Ascending aorta (tissue), 2 donors: ENCODE measurements around the gene MGAT5B. TPM values are rescaled to one million over a fixed set of nuclear protein-coding genes. Genes with fewer than 3 reads are reported as not detected.

Experiments
- DNase-seq, 2 donors: peaks; one replicate each; pipeline ENCODE4 v3.0.0-alpha.2; 2019; ENCODE audit warnings: low spot score in 2 of 2
- H3K27ac ChIP-seq, 2 donors: fragments of 200-600 bp; sonication (generic); one replicate each; pipeline ENCODE4 v1.5.1; 2016 to 2017; ENCODE audit warnings: mild to moderate bottlenecking in 1 of 2
- H3K27me3 ChIP-seq: fragments of 200-600 bp; sonication (generic); one replicate; pipeline ENCODE4 v1.5.1; 2017
- H3K36me3 ChIP-seq, 2 donors: fragments of 200-600 bp; sonication (generic); one replicate each; pipeline ENCODE4 v1.5.1; 2016
- H3K4me1 ChIP-seq, 2 donors: fragments of 200-600 bp; sonication (generic); one replicate each; pipeline ENCODE4 v1.5.1; 2016 to 2017; ENCODE audit warnings: mild to moderate bottlenecking in 1 of 2
- H3K4me3 ChIP-seq, 2 donors: fragments of 200-600 bp; sonication (generic); one replicate each; pipeline ENCODE4 v1.5.1; 2016 to 2017; ENCODE audit warnings: mild to moderate bottlenecking in 1 of 2
- H3K9me3 ChIP-seq, 2 donors: fragments of 200-600 bp; sonication (generic); one replicate each; pipeline ENCODE4 v1.5.1; 2016
- intact Hi-C: fragments of 100-400 bp; cut with DNase I; formaldehyde crosslinking; loops from one replicate; pipeline ENCODE4 v1.15.1; 2023
- total RNA-seq: library from RNA; depleted of rRNA; stranded (reverse); fragments of >200 nt; gene quantifications from one replicate; pipeline ENCODE4 v1.1.0, GENCODE V29; 2016
- TF ChIP-seq, protein P1 (sequence below), 3 experiments: fragments of 200-600 bp in 2 of 3; fragments of 450-650 bp in 1 of 3; sonication (generic) in 2 of 3; IDR thresholded peaks; one replicate each; pipeline ENCODE4 v1.5.1; 2016 to 2019; ENCODE audit warnings: antibody characterized with exemption in 3 of 3, mild to moderate bottlenecking in 1 of 3, moderate library complexity in 1 of 3

The MGAT5B gene
- total RNA-seq, 1 donor from 2014 or later = not detected

DNA sequence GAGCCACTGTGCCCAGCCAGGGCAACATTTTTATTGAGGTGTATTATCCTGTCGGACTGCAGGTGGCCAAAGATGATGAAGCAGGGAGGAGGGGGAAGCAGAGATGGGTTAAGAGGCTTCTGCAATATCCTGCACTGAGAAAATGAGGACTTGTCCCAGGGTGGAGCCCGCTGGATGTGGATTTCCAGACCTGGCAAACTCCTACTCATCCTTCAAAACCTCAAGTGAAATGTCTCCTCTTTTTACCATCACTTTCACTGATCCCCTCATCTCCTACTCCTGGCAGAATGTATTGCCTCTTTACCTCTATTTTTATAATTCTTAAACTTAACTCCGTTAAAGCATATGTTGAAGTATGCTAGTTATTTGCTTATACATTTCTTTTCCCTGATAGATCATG is 60.9 kb downstream of the MGAT5B start:
- Histone ChIP-seq H3K27me3 (no peaks in the 10 kb centered on the region), H3K4me3 (no peak overlapping the region), H3K4me1 (peaks cover 0 to 2% of the 10 kb centered on the region in 2 donors), H3K36me3 (no peaks in the 10 kb centered on the region), H3K9me3 (no peaks in the 10 kb centered on the region), H3K27ac (no peak overlapping the region)
- no peak for DNase-seq
- intact Hi-C loops = no loop called here
- TF ChIP-seq, protein P1, sequence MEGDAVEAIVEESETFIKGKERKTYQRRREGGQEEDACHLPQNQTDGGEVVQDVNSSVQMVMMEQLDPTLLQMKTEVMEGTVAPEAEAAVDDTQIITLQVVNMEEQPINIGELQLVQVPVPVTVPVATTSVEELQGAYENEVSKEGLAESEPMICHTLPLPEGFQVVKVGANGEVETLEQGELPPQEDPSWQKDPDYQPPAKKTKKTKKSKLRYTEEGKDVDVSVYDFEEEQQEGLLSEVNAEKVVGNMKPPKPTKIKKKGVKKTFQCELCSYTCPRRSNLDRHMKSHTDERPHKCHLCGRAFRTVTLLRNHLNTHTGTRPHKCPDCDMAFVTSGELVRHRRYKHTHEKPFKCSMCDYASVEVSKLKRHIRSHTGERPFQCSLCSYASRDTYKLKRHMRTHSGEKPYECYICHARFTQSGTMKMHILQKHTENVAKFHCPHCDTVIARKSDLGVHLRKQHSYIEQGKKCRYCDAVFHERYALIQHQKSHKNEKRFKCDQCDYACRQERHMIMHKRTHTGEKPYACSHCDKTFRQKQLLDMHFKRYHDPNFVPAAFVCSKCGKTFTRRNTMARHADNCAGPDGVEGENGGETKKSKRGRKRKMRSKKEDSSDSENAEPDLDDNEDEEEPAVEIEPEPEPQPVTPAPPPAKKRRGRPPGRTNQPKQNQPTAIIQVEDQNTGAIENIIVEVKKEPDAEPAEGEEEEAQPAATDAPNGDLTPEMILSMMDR (IDR thresholded peaks at IDR 0.05) = no peak

DNA sequence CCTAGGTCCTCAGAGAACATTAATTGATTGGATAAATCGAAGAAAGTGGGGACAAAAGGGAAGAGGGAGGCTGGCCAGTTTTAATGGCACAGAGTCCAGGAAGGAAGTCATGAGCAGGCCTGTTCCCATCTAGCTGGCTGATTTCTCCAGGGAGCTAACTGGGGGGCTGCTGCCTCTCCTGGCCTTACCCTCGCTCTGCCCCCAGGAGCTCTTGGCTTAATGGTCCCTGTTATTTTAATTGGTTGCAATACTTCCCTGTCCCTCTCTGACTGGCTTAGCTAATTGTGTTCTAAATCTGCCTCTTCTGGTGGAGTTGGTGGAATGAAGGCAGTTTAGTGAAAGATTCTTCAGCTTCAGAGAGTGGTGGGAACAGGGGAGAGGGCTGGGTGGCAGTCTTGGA is 61.4 kb downstream of the MGAT5B start:
- TF ChIP-seq, protein P1 (IDR thresholded peaks at IDR 0.05) = no peak
- Histone ChIP-seq H3K36me3 (no peaks in the 10 kb centered on the region), H3K27me3 (no peaks in the 10 kb centered on the region), H3K4me3 (no peak overlapping the region), H3K4me1 (peaks cover 0 to 2% of the 10 kb centered on the region in 2 donors), H3K27ac (no peak overlapping the region), H3K9me3 (no peaks in the 10 kb centered on the region)
- intact Hi-C loops = no loop called here
- no peak for DNase-seq

DNA sequence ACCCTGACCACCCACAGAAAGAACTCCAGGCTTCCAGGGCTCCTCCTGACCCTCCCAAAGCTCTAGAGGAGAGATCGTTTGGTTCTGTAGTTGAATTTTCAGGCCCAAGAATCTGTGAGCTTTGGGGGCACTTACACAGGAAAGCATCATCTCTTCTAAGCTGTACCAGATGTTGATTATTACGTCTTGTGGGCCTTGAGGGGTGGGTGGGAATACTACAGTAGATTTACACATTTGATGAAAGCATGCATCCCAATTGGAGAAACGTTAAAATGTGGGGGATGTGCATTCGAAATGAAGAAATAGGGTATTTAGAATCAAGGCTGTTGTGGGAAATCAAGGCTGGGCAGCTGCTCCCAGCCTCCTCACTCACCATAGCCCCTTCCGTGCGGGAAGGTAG is 61.9 kb downstream of the MGAT5B start:
- TF ChIP-seq, protein P1 (IDR thresholded peaks at IDR 0.05) = no peak
- no peaks in the 10 kb centered on the region for H3K36me3 ChIP-seq
- H3K9me3 ChIP-seq = no peaks in the 10 kb centered on the region
- no peak overlapping the region for H3K27ac ChIP-seq
- peaks cover 0 to 2% of the 10 kb centered on the region in 2 donors for H3K4me1 ChIP-seq
- no peak for DNase-seq
- no peaks in the 10 kb centered on the region for H3K27me3 ChIP-seq
- intact Hi-C loops = no loop called here
- H3K4me3 ChIP-seq = no peak overlapping the region

DNA sequence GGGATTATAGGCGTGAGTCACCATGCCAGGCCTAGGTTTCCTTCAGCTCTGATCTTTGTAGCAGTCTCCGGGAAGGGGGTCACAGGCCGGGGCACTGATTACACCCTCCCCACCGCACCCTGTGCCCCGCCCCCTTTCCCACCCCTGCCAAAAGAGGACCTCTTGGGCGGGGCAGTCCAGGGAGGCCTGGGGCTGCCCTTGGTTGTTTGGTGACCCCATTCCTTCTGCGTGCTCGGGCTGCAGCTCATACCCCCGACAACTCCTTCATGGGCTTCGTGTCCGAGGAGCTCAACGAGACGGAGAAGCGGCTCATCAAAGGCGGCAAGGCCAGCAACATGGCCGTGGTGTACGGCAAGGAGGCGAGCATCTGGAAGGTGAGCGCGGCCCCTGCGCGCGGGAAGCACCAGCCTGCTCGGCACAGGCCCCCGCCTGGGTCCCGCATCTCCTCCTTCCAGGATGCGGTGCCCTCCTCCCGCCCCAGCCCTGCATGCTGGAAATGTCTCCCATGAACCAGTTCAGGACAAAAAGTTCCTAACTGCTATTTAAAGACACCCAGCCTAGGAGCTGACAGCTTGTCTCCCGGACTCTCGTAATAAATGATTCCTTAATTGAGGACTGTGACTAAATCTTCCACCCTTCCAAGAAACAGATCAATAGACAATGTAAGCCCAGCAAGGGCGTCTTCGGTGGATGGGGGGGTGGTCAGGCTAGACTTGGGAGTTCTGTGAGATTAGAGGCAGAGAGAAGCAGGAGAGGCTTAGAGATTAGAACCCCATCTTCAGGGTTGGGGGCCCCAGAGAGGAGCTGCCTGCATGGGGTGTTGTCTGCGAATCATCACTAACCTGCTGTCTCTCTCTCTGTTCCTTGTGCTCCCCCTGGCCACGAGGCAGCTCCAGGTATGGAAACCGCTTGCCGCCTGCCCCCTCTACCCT is 64.5 kb downstream of the MGAT5B start:
- DNase-seq = no peak
- TF ChIP-seq, protein P1 (IDR thresholded peaks at IDR 0.05) = no peak
- H3K4me3 ChIP-seq = no peak overlapping the region

DNA sequence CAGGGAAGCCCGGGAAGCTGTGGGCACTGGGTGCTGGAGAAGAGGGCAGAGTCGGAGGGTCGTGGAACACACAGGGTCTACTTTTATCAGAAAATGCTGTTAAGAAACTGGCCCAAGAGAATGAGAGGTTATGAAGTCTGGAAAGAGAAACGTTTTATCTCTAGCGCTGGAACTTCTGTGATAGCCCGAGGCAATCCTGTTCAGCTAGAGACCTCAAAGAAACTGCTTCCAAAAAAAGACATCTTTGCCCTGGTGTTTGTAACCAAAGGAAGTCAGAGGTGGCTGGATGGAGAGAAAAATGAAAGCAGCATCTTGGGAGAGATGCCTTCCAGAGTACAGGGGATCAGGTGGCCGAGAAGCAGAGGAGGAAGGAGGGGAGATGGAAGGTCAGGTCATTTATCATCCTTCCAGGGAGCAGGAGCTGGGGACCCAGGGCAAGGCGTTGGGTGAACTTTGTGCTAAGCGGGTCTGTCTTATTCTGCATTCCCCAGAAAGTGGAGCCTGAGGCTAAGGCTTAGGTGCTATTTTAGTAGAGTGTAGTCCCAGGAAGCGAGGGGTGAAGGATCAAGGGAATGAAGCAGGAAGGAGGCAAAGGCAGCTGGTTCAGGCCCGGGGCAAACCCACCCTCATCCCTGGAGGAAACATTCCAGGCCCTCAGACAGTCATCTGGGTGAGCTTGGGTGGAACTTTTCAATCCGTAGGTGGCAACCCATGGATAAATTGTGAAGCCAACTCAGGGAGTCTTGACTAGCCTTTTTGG is 66.5 kb downstream of the MGAT5B start:
- Histone ChIP-seq H3K4me1 (no peaks in the 10 kb centered on the region), H3K36me3 (no peaks in the 10 kb centered on the region), H3K4me3 (no peak overlapping the region), H3K9me3 (no peaks in the 10 kb centered on the region), H3K27ac (no peak overlapping the region), H3K27me3 (no peaks in the 10 kb centered on the region)
- no peak for DNase-seq
- intact Hi-C loops = no loop called here
- TF ChIP-seq, protein P1 (IDR thresholded peaks at IDR 0.05) = no peak

More for the DNA sequence above, 64.5 kb downstream of the MGAT5B start:
- Histone ChIP-seq H3K27me3 (no peaks in the 10 kb centered on the region), H3K27ac (no peak overlapping the region), H3K9me3 (no peaks in the 10 kb centered on the region), H3K36me3 (no peaks in the 10 kb centered on the region), H3K4me1 (no peaks in the 10 kb centered on the region)
- intact Hi-C loops = no loop called here
